Activated CD4-positive, alpha-beta T cell treated with anti-CD3 and anti-CD28 coated beads, Interleukin-2, amount 50 U/mL, for 16 hours (primary cell): ENCODE results near the gene LAPTM4A.
"Not testable (repeated sequence)": the region's sequence is repeated elsewhere in the genome, so short reads cannot be mapped to it uniquely, and the experiment has no call there.

Source experiments
- DNase-seq: peaks from one replicate; pipeline ENCODE4 v3.0.0-alpha.2; 2020

Gene LAPTM4A

GRCh38 chr2:20074901-20075300 is 23.5 kb upstream of the LAPTM4A start:
- DNase-seq: no peak

DNA sequence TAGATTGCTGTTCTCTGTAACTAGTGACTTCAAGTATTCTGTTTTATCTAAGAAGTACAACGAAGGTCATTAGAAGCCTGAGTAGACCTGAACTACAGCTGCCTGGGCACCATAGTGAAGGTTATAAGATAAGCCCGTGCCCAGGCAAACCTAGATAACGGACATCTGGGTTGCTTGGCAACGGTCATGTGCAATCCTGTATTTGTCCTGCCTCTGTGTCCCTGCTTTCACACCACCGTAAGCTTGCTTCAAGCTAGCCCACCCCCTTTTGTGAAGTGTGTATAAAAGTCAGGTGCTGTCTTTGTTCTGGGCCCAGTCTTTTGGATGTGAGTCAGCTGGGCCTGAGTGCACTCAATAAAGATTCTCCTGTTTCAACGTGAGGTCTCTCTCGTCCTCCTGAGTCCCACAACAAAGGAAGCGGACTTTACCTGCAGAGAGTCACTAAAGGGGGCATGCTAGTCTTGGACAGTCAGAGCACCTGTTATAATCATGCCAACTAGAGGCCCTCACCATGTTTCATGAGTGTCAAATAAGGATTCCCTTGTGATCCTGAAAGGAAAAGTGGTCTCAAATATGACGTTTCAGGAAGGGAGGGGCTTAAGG is 22.7 kb upstream of the LAPTM4A start:
- DNase-seq: not testable (repeated sequence)

DNA sequence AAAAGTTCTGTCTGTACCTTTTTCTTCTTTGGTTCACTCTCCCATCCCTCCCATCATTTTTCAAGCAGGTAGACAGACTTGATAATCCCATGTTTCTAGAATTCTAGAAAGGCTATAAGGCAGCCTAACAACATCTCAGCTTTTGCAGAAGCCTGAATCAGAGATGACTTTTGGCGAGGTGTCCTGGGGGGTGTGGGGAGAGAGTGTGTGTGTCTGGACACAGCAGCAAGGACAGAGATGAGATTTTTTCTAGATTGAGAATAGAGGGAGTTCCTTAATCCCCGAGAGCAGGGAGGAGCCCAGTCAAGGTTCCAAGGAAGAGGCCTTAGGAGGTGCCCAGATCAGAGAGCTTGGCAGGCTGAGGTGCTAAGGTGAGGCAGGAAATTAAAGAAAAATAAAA is 22.0 kb upstream of the LAPTM4A start:
- no peak for DNase-seq

- no peak for DNase-seq
Observed at GRCh38 chr2:20072436-20073158, 21.2 kb upstream of the LAPTM4A start.

DNA sequence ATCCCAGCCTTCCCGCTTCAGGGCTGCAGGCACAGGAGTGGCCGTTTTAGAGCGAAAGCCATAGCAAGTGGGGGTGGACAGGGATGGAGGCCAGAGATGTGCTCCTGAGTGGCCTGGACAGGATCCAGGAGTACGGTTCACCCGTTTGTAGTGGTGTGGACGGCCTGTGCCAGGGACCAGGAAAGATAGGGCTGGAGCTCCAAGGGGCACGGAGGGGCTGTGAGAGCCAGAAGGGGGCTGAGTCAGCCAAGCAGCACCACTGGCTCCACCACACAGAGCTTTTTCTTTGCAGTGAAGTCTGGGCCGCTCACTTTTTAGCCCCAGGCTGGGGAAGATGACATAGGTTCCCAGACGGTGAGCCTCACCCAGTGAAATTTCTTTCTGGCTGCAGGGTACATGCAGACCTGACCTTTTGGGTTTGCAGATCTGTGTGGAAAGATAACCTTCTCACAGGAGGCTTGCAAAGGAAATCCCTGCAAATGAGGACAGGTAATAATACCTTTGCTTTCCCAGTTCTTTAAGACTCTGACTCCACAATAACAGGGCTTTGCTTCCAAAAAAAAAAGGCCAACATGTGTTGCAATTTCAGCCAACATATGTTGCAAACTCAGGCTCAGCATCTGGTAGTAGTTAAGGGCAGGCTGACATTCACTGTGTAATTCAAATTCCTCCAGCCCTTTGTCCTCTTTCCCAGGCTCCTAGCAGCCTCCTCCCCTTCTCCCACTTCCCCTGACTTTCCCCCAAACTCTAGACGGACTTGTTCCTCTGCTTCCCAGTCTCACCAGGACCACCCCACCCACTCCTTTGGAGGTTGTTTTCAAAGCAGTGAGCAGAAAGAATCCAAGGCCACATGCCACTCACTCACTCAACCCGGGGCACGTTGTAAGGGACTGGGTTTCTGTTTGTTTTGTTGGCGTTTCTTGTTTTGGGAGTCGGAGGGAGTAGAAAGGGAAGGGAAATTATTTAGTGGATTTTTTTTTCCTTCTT is 20.3 kb upstream of the LAPTM4A start:
- no peak for DNase-seq

DNA sequence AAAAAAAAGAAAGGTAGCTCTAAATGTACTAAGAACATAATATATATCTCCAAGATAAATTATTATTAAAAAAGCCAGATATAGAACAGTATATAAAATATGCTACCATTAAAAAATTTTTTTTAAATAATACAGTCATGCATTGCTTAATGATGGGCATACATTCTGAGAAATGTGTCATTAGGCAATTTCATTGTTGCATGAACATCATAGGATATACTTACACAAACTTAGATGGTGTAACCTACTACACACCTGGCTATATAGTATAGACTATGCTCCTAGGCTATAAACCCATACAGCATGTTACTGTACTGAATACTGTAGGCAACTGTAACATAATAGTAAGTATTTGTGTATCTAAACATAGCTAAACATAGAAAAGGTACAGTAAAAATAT is 18.3 kb upstream of the LAPTM4A start:
- DNase-seq: no peak

DNA sequence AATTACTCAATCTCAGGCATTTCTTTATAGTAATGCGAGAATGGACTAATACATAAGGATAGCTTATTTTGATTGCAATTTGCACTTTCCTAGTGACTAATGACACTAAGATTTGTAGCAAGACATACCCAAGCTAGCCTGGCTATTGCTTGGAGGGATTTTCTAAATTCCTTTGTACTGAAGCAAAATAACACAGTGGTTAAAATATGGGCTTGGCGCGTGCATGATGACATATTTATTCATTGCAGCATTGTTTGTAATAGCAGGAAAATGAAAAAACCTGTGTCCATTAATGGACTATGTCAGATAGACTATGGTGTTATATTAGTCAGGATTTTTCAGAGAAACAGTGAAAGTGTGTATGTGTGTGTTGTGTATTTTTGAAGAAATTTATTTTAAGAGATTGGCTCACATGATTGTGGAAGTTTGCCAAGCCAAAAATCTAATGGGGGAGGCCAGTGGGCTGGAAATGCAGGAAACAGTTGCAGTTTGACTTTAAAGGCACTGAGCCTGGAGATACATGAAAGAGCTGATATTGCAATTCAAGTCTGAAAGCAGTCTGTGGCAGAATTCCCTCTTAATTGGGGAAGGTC is 16.7 kb upstream of the LAPTM4A start:
- DNase-seq: no peak

GRCh38 chr2:20065885-20066602 is 14.6 kb upstream of the LAPTM4A start:
- DNase-seq: no peak

GRCh38 chr2:20064841-20065240 is 13.4 kb upstream of the LAPTM4A start:
- DNase-seq: no peak

DNA sequence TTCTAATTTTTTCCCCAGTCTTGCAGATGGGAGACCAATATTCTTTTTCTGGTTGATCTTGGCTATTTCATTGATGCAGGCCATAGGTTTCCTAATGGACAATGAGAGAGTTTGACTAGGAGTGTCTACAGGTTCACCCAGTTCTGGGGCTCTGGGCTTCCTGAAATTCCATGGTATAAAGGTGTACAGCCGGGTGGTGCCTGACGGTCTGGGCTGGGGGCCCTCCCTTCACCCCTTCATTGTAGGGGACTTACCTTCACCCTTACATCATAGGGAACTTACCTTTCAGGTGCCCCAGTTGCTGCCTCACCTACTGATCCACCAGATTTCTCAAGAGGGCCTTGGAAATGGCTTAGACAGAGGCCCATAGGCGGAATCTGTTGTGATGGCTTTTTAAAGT is 13.0 kb upstream of the LAPTM4A start:
- no peak for DNase-seq

- DNase-seq: no peak
Observed at GRCh38 chr2:20062615-20063545, 11.5 kb upstream of the LAPTM4A start.

DNA sequence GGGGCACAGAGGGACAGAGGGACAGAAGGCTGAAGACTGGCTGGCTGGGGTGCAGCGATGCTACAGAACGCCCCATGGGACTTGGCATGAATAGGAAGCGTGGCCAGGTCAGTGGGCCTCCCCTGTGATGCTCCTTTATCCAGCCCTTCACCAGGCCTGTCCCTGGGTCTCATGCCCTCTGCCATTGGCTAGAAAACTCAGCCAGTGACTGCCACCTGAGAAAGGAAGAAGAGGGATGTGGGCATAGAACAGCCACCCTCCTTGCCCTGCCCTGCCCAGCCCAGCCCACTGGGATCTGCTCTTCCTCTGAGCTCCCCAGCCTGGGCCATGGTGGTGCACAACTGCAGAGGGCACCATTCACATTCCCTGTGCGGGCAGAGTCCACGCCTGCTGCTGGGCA is 10.5 kb upstream of the LAPTM4A start:
- no peak for DNase-seq

- no peak for DNase-seq
Observed at GRCh38 chr2:20061476-20061875, 10.0 kb upstream of the LAPTM4A start.

- DNase-seq: no peak
Observed at GRCh38 chr2:20060106-20060505, 8.7 kb upstream of the LAPTM4A start.

GRCh38 chr2:20057268-20057667 is 5.8 kb upstream of the LAPTM4A start:
- no peak for DNase-seq

- DNase-seq: no peak
Observed at GRCh38 chr2:20054931-20055330, 3.5 kb upstream of the LAPTM4A start.

- DNase-seq: no peak
Observed at GRCh38 chr2:20054119-20054518, 2.7 kb upstream of the LAPTM4A start.

DNA sequence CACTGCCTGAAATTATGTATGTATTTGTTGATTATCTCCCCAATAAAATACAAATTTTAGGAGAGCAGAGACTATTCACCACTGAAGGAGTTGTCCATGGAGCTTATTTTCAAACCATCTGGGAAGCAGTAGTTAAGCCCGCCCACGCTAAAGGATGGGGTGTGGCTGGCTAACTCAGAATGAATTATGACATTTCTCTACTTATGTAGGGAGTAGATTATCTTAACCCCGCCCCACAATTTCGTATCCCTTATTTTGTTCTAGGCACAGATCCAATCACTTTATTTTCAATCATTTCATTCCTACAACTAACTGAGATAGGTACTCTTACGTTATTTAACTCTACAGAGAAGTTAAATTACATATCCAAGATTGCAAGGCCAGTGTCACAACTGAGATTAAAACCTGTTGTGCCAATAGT is 1.4 kb upstream of the LAPTM4A start:
- no peak for DNase-seq

DNA sequence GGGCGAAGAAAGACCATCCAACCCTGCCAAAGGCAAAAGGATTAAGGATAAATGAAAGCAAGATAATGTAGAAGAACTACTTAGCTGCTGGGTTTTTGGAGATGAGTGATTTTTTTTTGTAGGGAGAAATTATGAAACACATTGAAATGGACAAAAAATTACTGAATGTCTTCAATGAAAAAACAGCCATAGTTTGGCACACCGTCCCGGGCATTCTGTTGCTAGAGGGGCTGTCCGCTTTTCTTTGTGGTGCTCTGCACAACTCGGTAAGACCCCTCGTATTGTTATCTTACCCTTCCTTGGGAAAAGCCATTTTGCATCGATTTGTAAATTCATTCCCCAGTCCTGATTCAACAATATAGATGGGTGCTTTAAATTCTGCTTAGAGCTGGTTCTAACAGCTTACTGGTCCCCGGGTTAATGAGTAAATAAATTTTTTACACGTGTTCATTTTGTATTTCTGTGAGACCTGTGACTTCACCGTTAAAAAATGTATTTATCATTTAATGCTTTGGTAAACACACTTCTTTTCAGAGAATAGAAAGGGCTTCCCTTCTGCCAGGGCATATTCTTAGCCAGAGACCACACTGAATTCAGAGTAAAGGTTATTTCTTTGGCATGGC is 912 bp upstream of the LAPTM4A start:
- DNase-seq: no peak

DNA sequence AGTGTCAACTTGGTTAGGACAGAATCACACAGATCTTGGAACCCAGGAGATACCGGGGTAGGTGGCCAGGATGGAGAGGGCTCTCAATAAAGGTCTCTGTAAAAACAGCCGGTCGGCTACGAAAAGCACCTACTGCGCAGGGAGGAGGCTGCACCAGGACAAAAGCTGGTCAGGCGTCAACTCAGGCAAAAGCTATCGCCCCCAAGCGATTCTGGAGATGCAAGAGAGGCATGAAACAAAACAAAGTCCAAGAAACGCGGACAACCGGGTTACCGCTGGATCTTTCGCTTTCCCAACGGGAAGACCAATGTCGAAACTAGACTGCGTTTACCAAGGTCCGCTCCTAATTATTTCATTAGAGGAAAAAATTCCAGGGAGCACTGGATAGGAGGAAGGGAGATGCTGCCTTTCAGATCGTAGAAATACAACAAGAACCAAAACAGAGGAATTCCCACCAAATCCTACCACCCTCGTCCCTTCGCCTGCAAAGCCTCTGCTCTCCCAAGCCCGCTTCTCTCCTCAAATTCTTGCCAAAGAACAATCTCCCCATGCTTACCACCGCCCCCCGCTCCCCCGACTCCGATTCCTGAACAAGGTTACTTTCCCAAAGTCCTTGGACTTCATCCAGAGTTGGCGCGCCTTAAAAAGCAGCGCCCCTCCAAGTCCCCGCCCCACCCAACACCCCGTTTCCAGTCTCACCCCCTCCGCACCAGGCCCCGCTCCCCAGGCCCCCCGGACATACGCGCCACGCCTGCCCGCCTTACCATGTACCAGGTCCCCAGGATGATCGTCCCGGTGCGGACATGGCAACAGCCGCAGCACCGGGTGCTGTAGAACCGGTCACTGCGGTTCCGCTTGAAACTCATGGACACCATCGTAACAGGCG is 539 bp downstream of the LAPTM4A start:
- DNase-seq: peak; percentile 33
